Measurements from ENCODE around the gene IRF2BP1. TPM values are rescaled to one million over a fixed set of nuclear protein-coding genes. Genes with fewer than 3 reads are reported as not detected.
"Not testable (repeated sequence)": the region's sequence is repeated elsewhere in the genome, so short reads cannot be mapped to it uniquely, and the experiment has no call there.

Gene IRF2BP1
- total RNA-seq, 3 donors from 2014 or later, result 19.0 to 33.7 (median 19.8) TPM

DNA sequence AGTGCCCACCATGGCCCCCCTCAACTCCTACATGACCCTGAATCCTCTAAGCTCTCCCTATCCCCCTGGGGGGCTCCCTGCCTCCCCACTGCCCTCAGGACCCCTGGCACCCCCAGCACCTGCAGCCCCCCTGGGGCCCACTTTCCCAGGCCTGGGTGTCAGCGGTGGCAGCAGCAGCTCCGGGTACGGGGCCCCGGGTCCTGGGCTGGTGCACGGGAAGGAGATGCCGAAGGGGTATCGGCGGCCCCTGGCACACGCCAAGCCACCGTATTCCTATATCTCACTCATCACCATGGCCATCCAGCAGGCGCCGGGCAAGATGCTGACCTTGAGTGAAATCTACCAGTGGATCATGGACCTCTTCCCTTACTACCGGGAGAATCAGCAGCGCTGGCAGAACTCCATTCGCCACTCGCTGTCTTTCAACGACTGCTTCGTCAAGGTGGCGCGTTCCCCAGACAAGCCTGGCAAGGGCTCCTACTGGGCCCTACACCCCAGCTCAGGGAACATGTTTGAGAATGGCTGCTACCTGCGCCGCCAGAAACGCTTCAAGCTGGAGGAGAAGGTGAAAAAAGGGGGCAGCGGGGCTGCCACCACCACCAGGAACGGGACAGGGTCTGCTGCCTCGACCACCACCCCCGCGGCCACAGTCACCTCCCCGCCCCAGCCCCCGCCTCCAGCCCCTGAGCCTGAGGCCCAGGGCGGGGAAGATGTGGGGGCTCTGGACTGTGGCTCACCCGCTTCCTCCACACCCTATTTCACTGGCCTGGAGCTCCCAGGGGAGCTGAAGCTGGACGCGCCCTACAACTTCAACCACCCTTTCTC is 13.6 kb downstream of the IRF2BP1 start:
- Histone ChIP-seq H3K9me3 (no peaks in the 10 kb centered on the region), H3K36me3 (ENCODE audit: low read depth) (no peaks in the 10 kb centered on the region), H3K4me3 (no peak overlapping the region), H3K4me1 (ENCODE audit: low read depth) (peaks cover 17% of the 10 kb centered on the region)
- ATAC-seq, result no peak
- DNase-seq, result no peak
- TF ChIP-seq, protein P1, sequence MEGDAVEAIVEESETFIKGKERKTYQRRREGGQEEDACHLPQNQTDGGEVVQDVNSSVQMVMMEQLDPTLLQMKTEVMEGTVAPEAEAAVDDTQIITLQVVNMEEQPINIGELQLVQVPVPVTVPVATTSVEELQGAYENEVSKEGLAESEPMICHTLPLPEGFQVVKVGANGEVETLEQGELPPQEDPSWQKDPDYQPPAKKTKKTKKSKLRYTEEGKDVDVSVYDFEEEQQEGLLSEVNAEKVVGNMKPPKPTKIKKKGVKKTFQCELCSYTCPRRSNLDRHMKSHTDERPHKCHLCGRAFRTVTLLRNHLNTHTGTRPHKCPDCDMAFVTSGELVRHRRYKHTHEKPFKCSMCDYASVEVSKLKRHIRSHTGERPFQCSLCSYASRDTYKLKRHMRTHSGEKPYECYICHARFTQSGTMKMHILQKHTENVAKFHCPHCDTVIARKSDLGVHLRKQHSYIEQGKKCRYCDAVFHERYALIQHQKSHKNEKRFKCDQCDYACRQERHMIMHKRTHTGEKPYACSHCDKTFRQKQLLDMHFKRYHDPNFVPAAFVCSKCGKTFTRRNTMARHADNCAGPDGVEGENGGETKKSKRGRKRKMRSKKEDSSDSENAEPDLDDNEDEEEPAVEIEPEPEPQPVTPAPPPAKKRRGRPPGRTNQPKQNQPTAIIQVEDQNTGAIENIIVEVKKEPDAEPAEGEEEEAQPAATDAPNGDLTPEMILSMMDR (IDR thresholded peaks at IDR 0.05), result no peak
- intact Hi-C loops (cut with DNase I, micrococcal nuclease), result no loop called here

GRCh38 chr19:45870798-45871197 is 15.1 kb downstream of the IRF2BP1 start:
- Histone ChIP-seq H3K9me3 (no peaks in the 10 kb centered on the region), H3K4me3 (no peak overlapping the region), H3K4me1 (ENCODE audit: low read depth) (peaks cover 6% of the 10 kb centered on the region), H3K36me3 (ENCODE audit: low read depth) (no peaks in the 10 kb centered on the region)
- ATAC-seq (no peak), DNase-seq (no peak)
- intact Hi-C loops (cut with DNase I, micrococcal nuclease), result no loop called here
- TF ChIP-seq, protein P1 (IDR thresholded peaks at IDR 0.05), result no peak

- H3K36me3 ChIP-seq (ENCODE audit: low read depth); intact Hi-C loops (cut with DNase I, micrococcal nuclease); H3K9me3 ChIP-seq; ATAC-seq; H3K4me3 ChIP-seq: not testable (repeated sequence)
- peaks cover 11% of the 10 kb centered on the region for H3K4me1 ChIP-seq (ENCODE audit: low read depth)
- peak in 1 of 3 donors; percentile 2 for DNase-seq
Measured at GRCh38 chr19:45867241-45867640, 18.7 kb downstream of the IRF2BP1 start.

DNA sequence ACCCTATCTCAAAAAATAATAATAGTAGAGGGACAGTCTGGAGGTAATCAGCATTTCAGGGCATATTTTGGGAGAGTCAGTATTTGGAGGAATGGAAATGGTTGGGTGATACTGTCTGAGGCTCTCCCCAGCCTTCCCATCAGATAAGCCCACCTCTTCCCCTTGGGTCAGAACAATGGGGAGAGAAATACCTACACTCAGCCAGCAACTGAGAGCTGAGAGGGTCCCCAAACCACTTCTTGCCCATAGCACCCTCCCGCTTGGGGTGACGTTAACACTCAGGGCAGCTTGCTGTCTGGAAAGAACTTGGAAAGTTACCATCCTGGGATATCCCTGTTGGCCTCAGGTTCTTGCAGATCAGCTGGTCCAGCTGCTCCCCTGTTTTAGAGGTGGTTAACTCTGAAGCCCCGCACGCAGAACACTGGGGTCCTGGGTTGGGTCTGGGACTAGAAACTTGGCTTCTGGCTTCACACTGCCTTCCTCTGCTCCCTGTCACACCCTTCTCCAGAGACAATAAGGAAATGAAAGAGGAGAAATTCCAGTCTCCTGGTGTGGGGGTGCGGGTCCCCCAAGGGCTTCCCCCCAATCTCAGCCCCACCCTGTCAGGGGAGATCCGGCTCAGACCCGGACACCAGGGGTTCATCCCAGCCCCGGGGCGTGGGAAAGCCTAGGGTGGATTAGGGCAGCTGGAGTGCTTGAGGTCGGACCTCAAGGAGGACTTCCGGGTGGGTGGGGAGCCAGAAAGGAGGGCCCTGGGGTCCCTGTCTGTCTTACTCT is 19.4 kb downstream of the IRF2BP1 start:
- Histone ChIP-seq H3K4me3 (peak overlapping the region; percentile 10), H3K36me3 (ENCODE audit: low read depth) (no peaks in the 10 kb centered on the region), H3K9me3 (no peaks in the 10 kb centered on the region), H3K4me1 (ENCODE audit: low read depth) (peaks cover 18% of the 10 kb centered on the region)
- peak; percentile 46 to 77 (median 69) for DNase-seq
- ATAC-seq, result peak; percentile 19
- TF ChIP-seq, protein P1 (IDR thresholded peaks at IDR 0.05), result no peak
- intact Hi-C loops (cut with DNase I, micrococcal nuclease), result no loop called here

DNA sequence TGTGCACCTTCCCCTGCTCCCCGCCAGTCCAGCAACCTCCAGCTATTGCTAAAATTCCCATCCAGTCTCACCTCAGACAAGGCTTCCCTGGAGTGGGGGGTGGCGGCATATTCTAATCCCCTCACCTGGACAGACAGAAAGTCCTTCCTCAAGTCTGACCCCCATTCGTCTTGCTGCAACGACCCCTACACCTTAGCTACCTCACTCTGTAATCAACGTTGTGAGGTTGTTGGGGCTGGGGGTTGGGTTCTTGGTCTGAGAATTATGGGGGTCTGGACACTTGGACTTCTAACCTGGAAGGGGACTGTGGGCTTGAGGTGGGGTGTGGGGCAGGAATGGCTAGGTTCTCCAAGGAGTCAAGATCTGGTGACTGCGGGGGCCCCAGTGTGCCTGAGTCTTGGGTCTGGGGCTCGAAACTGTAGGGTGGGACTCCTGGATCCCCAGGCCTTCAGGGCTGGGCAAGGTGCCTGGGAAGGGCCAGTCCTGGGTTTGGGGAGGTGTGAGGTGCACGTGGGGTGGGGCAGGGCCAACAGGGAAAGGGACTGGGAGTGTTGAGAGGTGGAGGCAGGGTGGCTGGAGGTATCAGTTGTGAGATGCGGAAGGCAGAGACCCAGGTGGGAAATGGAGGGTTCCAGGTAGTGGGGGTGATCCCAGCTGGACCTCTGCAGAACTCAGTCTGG is 20.5 kb downstream of the IRF2BP1 start:
- H3K36me3 ChIP-seq (ENCODE audit: low read depth), result no peaks in the 10 kb centered on the region
- DNase-seq, result peak; percentile 50 to 77 (median 76)
- TF ChIP-seq, protein P1 (IDR thresholded peaks at IDR 0.05), result no peak
- peaks cover 23% of the 10 kb centered on the region for H3K4me1 ChIP-seq (ENCODE audit: low read depth)
- ATAC-seq, result peak; percentile 2
- no peaks in the 10 kb centered on the region for H3K9me3 ChIP-seq
- peak overlapping the region; percentile 32 for H3K4me3 ChIP-seq
- intact Hi-C loops (cut with DNase I, micrococcal nuclease), result no loop called here

All from mucosa of descending colon (tissue), 3 donors.